Kasumi-1 (cell line): ENCODE results near the gene SLC36A1.
"Not testable (repeated sequence)": the region's sequence is repeated elsewhere in the genome, so short reads cannot be mapped to it uniquely, and the experiment has no call there.

Experiments
- DNase-seq, 2 experiments: peaks; one replicate each; lab custom pipeline; 2025; lab: John Stamatoyannopoulos, UW

The SLC36A1 gene

DNA sequence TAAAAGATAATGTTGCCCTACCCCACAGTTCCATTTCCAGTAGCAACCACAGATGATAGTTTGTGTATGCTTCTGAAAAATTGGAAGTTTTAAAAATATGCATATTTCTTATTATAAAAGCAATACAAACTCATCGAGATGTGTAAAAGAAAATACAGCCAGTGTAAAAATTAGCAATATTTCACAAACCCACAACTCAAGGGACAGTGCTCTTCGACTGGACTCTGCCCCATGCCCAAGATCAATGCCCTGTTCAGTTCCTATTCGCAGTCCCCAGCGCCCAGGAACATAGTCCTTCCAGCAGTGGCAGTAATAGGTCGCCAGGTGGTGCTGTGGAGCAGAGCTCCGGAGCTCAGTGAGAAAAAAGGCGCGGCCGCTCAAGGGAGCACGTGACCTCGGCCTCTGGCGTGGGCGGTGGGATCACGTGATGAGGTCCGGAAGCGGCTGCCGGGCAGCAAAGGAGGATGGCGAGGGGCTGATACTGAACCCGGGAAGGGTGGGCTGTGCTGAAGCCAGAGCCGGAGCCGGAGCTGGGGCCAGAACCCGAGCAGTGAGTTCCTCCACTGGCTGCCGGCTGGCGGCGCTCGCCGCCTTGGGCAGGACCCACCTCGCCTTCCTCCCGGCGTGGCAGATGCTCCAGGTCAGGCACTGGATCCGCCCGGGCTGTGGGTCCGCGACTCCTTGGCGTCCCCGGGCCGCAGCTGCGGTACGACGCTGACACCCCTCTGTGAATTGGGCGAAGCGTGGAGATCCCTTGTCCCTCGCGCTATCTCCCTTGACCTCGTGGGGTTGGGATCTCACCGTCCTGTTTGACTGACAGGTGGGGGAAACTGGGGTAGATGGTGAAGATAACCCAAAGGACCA, at the start of gene SLC36A1:
TSS of gene SLC36A1 (plus strand) at position 430 of the 864 bp plus-strand sequence. CDS start 11,190 bp downstream, outside the sequence.
- DNase-seq, result peak; percentile 92 to 95

DNA sequence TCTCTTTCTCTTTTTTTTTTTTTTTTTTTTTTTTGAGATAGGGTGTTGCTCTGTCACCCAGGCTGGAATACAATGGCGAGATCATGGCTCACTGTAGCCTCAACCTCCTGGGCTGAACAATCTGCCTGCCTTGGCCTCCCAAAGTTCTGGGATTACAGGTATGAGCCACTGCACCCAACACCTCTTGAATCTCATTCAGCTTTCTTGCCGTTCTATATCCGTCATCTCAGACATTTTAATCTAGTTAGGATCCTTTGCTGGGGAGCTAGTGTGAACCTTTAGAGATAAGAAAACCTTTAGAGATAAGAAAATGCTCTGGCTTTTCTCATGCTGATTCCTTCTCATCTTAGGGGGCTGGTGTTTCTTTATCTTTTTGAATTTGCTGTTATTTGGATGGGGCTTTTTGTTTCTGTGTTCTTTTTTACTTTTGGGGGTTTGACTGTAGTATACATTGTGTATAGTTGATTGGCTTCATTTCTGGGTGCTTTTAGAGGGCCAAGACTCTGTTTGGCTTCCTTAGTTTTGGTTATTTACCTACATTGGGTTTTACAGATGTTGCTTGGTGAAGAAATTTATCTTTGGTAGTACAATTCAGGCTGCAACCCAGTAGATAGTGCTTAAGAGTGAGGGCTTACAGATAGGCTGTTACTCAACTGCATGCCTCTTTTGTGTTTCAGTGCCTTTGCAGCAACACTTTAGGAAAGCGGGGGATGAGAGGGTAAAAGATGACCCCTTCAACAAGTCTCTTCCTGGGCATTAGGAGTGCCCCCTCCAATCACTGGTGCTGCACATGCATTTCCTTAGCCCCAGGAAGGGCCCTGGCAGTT, 41.9 kb upstream of the SLC36A1 start:
- DNase-seq, result no peak

DNA sequence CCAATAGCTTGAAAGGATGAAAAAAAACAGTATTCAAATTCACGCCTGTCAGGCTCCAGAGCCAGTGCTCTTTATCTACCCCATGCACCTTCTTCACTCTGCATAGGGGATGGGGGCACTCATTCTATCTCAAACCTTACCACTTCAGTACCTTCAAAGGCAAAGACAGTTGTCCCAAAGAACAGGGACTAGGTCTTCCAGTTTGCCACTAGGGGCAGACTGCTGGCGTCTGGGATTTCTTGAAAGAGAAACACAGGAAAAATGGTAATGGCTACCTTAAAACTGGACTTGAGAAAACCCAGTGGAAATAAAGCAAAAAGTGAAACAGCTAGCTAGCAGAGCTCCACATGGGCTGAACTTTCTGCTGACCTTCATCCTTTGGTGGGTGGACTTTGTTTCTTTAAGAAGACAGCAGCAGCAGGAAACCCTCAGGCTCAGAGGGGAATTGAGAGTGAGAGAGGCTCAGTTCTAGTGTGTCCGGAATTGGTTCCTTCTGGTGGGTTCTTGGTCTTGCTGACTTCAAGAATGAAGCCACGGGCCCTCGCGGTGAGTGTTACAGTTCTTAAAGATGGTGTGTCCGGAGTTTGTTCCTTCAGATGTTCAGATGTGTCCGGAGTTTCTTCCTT, 41.0 kb upstream of the SLC36A1 start:
- DNase-seq, result peak in 1 of 2 experiments; percentile 13

DNA sequence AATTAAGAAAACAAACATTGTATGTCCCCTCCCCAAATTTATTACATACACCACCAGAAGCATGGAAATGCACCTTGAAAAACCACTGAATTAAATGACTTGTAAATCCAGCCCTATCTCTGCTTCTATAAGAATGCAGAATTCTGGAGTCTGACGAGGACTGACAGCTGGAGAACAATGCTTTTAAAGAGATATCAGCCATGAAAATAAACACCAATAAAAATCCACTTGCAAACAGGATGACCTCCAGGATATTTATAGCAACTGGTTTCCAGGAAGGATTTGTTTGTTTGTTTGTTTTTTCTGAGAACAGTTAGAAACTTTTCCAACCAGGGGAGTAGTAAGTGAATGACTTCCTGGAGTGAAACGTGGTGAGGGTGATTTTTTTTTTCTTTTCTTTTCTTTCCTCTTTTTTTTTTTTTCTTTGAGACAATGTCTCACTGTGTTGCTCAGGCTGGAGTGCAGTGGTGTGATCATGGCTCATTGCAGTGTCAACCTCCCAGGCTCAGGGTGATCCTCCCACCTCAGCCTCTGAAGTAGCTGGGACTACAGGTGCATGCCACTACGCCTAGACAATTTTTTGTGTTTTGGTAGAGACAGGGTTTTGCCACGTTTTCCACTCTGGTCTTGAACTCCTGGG, 38.7 kb upstream of the SLC36A1 start:
- no peak for DNase-seq

DNA sequence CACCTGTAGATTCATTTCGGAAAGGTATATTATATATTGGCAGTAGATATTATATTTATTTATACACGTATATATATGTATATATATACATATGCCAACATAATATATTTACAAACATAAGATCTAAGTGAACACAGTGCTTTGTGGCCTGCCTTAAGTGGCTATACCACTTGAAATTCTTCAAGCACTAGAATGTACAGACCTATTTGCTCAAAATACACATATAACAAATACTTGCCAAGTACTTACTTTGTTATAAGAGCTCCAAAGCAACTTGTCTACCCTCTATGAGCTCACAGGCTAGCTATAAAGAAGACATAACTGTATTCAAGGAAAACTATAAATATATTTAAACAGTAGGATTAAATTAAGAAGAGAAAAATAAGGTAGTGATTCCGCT, 33.6 kb upstream of the SLC36A1 start:
- no peak for DNase-seq

DNA sequence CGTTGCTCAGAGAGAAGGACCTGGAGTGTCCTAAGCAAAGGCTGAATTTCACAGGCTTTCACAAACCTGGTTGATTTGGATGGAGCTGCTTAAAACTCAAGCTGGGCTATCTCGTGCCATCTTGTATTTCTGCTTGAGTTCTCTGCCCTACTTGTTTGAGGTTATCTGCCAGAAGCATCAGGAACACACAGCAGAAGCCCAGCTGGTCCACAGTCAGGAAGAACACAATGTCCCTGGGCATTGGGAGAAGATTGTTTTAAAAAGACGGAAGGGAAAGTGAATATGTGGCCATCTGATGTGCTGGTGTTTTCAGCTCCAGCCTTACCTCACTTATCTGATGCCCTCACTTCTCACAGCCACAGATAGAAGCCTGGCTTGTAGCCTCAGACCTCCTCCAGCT, 32.9 kb upstream of the SLC36A1 start:
- DNase-seq, result no peak

DNA sequence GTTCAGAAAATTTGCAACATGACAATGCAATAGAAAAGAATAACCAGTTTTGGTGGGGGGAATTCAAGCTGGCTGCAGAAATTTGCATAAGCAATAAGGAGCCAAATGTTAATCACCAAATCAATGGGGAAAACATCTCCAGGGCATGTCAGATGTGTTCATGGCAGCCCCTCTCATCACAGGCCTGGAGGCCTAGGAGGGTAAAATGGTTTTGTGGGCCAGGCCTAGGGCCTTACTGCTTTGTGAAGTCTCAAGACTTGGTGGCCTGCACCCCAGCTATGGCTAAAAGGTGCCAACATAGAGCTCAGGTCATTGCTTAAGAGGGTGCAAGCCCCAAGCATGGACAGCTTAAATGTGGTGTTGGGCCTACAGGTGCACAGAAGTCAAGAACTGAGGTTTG, 29.7 kb upstream of the SLC36A1 start:
- DNase-seq, result no peak

DNA sequence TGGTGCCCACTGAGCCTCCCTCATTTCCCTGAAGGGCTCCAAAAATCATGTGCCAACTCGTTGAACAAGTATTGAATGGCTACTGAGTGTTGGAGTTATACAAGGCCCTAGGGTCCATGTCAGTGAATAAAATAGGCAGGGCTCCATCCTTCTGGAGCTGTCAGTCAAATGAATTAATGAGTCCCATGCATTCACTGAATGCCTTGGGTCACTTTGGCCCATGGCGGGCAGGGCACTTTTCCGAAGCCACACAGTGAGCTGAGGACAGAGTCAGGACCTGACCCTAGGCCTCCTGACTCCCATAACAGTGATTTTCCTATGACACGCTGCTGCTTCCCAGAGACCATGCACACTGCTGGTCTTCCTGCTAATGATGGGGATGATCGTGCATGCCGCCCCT, 27.3 kb upstream of the SLC36A1 start:
- no peak for DNase-seq

DNA sequence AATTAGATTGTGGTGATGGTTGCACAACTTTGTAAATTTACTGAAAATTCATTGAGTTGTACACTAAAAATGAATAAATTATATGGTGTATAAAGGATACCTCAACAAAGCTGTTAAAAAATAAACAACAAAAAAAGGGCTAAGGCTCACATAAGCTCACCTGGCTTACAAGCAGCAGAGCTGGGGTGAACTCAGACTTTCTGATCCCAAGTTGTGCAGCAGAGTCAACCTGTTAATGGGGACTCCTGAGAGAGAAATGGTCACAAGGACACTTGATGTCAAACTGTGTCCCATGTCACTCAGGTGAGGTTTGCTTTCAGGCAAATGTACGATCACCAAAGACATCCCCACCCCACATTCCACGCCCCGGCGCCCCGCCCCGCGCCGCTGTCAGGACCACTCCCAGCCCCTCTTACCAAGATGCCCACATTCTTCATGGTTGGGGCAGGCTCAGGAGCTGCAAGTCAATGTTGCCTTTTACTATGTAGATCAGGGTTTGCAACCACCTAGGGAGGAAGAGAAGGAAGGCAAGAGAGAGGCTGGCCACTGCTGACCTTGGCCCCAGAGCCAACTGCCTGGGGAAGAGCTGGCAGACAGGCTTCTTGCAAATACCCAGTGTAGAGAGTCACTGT, 22.4 kb upstream of the SLC36A1 start:
- no peak for DNase-seq

DNA sequence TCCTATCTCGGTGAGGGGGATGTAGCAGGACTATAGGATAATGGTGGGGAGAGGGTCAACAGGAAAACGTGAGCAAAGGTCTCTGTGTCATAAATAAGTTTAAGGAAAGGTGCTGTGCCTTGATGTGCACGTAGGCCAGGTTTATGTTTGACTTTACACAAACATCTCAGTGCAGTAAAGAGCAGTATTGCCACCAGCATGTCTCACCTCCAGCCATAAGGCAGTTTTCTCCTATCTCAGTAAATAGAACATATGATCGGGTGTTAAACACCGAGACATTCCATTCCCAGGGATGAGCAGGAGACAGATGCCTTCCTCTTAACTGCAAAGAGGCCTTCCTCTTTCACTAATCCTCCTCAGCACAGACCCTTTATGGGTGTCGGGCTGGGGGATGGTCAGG, 21.1 kb upstream of the SLC36A1 start:
- DNase-seq, result not testable (repeated sequence)

DNA sequence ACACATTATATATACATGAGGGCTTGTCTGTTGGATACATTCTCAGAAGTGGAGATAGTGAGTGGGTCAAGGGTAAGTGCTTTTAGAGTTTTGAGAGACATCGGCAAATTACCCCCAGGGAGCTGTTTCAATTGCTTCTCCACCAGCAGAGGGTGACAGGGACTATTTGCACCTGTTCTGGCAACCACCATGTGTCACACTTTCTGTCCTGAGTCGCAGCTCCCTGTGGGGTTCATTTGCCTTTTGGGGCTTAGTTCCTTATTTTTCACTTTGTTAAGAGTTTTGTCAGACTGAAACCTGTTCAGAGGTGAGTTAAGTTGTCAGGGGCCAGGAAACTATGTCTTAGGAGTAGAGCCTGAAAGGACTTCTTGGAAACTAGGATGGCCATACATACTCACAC, 20.1 kb upstream of the SLC36A1 start:
- DNase-seq, result no peak

DNA sequence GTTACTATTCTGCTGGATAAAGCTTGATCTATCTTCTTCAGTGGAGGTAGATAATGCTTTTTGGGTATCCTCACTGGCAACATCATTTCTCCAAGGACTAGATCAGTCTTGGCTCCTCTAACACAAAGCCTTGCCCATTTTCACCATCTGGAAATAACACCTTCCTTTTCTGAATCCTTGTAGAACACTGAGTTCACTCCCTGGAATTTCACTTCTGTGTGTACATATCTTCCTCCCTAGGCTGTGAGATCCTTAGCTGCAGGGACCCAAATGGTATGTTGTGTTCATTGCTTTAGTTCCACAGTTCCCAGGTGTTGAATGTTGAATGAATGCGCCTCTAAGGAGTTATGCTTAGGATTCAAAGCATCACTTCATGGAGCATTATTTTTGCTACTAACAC, 16.7 kb upstream of the SLC36A1 start:
- no peak for DNase-seq

DNA sequence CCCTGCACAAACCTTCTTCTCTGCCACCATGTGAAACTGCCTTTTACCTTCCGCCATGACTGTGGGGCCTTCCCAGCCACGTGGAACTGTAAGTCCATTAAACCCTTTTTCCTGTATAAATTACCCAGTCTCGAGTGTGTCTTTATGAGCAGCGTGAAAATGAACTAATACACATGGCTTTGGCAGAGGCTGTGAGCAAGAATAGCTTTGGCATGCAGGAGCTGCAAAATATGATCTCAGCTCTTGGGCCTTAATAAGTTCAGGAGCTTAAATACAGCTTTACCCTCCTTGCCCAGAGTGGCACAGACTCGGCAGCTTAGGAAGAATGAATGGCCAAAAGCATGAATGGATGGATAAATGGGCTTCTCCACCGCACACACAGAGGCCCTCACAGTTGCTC, 15.7 kb upstream of the SLC36A1 start:
- no peak for DNase-seq

DNA sequence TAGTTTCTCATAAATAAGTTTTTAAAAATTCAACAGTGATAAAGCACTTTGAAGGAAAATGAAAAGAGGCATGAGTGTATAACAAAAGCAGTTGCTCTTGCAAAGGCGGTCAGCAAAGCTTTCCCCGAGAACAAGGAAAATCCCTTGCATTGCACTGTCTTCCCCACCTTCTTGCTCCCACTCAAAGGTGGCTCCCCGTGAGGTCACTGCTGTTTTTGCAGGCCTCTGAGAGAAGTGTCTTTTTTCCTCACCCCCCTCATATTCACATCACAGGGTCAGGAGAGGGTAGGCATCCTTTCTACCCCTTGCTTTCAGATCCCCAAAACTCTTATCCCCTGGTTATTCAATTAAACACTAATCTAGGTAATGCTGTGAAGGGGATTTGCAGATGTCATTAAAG, 15.2 kb upstream of the SLC36A1 start:
- DNase-seq, result no peak

DNA sequence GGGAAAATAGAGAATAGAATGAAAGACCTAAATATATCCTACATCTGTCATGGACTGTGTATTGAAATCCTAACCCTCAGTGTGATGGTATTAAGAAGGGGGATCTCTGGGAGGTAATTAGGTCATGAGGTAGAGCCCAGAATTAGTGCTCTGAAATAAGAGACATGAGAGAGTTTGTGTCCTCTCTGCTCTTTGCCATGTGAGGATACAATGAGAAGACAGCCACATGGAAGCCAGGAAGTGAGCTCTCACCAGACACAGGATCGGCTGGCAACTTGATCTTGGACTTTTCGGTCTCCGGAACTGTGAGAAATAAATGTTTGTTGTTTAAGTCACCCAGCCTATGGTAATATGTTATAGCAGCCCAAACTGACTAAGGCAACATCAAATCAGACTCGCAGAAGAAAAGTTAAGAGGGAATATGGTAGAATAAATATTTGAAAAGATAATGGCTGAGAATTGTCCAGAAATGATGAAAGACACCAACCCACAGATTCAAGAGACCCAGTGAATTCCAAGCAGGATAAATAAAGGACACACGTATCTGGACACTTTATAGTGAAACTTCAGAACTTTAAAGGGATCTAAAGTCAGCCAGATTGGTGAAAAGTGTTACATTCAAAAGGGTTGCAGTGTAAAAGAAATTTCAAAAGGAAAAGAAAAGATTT, 12.7 kb upstream of the SLC36A1 start:
- DNase-seq, result no peak

DNA sequence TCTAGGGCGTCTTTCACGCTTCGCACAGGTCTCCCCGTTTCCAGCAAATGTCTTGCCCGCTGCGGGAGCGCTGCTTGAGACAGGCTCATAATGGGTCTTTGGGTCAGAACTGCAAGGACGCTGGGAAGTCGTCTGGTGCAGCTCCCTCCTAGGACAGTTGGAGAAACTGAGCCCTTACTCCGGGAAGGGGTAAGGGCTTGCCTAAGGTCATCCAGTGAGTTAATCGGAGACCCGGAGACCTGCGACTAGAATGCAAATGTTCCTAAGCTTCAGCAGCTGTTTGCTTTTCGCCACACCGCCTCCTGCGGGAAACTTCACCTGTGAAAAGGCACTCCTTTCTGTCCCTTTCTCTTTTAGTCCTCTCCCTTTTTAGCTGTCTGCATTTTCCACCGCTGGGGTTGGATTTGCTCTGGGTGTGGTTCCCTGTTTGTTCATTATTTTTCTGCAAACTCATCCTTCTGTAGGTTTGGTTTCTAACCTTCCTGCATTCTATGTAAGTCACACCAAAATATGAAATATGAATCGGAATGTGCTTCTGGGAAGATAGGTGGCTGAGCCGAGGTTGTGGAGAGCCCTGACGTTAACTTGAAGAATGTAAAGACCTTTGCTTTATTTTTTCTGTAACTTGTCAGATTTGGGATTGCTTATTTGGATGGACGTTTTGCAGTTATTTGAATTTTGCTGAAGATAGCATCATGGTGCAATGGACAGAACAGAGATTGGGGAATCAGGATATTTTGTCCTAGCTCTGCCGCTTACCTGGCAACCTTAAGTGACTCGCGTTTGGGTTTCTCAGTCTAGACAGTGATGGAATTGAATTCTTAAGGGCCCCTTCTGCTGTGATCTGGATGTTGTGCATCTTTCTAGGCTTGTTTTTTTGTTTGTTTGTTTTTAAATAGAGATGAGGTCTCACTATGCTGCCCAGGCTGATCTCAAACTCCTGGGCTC, 909 bp downstream of the SLC36A1 start:
- DNase-seq, result peak in 1 of 2 experiments; percentile 27

DNA sequence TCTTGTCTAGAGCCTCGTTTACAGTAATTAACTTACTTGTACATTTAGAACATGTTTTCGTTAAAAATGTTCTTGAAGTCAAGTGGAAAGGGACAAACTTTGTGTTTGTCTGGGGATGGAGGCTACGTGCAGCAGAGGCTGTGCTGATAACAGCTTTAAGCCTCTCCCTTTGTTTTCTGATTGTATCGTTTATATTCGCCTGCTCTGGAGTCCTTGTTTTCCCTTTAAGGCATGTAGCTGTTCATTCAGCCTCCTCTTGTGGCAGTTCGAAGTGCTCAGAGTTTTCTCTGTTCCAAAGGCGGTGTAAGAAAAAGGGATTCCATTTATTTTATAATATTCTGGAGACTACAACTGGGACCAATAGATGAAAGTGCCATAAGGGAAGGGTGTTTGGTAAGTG, 1.9 kb downstream of the SLC36A1 start:
- DNase-seq, result no peak

DNA sequence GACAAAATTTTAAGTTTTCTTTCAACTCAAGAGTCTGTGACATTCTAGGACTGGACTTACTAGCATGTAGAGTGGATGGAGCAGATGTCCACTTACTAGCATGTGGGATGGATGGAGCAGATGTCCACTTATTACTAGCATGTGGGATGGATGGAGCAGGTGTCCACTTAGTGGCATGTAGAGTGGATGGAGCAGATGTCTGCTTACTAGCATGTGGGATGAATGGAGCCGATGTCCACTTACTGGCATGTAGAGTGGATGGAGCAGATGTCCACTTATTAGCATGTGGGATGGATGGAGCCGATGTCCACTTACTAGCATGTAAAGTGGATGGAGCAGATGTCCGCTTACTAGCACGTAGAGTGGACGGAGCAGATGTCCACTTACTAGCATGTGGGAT, 2.4 kb downstream of the SLC36A1 start:
- no peak for DNase-seq

DNA sequence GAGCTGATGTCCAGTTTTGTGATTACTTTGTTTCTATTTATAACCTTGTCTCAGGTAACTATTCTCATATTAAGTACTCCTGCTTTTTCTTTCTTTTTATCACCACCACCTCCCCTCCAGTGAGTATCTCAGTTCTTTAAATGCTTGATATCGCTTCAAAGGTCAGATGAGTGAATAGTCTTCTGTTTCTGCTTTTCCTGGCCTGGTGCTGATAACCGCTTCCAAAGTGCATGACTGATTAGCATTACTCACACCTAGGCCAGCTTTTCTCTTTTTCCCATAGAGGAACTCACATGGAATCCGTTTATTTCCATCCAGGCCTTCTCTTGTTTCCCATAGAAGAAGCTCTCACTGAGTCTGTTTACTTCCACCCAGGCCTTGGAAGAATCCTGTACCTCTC, 3.2 kb downstream of the SLC36A1 start:
- DNase-seq, result no peak
